ENCODE data around the gene PNMA1.

PNMA1 gene

GRCh38 chr14:73749706-73750530, 35.7 kb upstream of the PNMA1 start:
- no peak for DNase-seq (ENCODE audit: low read depth)
- H3K4me3 ChIP-seq (ENCODE audit: low read length): no peak overlapping the region
- no peak for TF ChIP-seq CTCF (conservative IDR thresholded peaks at IDR 0.05; ENCODE audit: low read depth, low read length)

GRCh38 chr14:73748858-73749357, 34.7 kb upstream of the PNMA1 start:
- H3K4me3 ChIP-seq (ENCODE audit: low read length): no peak overlapping the region
- DNase-seq (ENCODE audit: low read depth): no peak

GRCh38 chr14:73747379-73748211, 33.4 kb upstream of the PNMA1 start:
- H3K4me3 ChIP-seq (ENCODE audit: low read length): no peak overlapping the region

More at GRCh38 chr14:73748858-73749357, 34.7 kb upstream of the PNMA1 start:
- TF ChIP-seq CTCF (conservative IDR thresholded peaks at IDR 0.05; ENCODE audit: low read depth, low read length): no peak

GRCh38 chr14:73746520-73747378, 32.6 kb upstream of the PNMA1 start:
- DNase-seq (ENCODE audit: low read depth): no peak
- no peak overlapping the region for H3K4me3 ChIP-seq (ENCODE audit: low read length)
- peak; percentile 34 for TF ChIP-seq CTCF (conservative IDR thresholded peaks at IDR 0.05; ENCODE audit: low read depth, low read length)

More at GRCh38 chr14:73747379-73748211, 33.4 kb upstream of the PNMA1 start:
- no peak for DNase-seq (ENCODE audit: low read depth)
- no peak for TF ChIP-seq CTCF (conservative IDR thresholded peaks at IDR 0.05; ENCODE audit: low read depth, low read length)

GRCh38 chr14:73745571-73746519, 31.7 kb upstream of the PNMA1 start:
- no peak for TF ChIP-seq CTCF (conservative IDR thresholded peaks at IDR 0.05; ENCODE audit: low read depth, low read length)
- H3K4me3 ChIP-seq (ENCODE audit: low read length): no peak overlapping the region
- no peak for DNase-seq (ENCODE audit: low read depth)

Measured in retinal pigment epithelial cell (primary cell).